Measurements from ENCODE around the gene TENM4. TPM values are rescaled to one million over a fixed set of nuclear protein-coding genes. Genes with fewer than 3 reads are reported as not detected.

Gene TENM4
- total RNA-seq, 1 donor from 2014 or later: 0.63 TPM

DNA sequence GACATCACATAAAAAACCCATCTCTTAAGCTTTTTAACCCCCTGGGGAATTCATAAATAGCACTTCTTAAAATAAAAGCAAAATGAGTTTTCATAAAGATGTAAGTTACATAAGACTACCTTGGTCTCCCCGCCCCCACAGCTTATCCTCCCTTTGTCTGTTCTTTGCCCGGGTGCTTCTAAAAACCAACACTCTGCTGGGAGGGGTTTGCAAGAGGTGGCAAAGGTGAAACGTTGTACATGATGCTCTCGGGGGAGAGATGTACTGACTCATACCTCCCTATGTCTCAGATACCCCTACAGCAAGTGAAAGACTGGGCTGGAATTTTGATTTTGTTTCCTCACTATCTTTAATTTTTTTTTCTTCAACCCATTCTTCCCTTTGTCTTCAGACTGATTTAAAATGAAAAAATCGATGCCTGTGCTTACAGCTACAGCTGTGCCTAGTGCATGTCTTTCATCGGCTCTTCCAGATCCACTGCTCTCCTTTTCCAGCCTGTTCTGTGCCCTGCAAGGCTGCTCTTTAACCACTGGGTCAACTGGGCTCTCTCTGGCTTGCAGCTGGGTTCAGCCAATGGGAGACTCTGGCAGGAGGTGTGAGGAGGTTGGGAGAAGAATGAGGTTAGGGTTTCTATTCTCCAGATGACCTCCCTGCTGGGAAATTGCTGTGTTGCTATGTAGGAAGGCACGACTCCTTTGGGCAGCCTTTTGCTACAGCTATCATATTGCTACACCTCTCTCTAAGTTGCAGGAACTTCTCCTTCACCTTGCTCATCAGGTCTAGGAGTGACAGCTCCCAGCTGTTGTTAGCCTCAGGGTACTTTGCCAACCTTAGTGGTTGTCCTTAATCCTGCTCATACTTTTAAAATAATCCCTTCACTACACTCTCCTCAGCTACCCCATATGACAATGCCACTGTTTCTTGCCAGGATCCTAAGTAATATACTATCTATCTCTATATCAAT, 266.5 kb downstream of the TENM4 start:
- Histone ChIP-seq H3K27me3 (ENCODE audit: low read depth) (no peaks in the 10 kb centered on the region), H3K4me3 (no peak overlapping the region), H3K9me3 (replicated peaks) (no peaks in the 10 kb centered on the region), H3K4me1 (peaks cover 16% of the 10 kb centered on the region), H3K36me3 (no peaks in the 10 kb centered on the region), H3K27ac (replicated peaks) (peak overlapping the region; percentile 47)
- intact Hi-C loops (cut with micrococcal nuclease): no loop called here
- TF ChIP-seq, protein P1, sequence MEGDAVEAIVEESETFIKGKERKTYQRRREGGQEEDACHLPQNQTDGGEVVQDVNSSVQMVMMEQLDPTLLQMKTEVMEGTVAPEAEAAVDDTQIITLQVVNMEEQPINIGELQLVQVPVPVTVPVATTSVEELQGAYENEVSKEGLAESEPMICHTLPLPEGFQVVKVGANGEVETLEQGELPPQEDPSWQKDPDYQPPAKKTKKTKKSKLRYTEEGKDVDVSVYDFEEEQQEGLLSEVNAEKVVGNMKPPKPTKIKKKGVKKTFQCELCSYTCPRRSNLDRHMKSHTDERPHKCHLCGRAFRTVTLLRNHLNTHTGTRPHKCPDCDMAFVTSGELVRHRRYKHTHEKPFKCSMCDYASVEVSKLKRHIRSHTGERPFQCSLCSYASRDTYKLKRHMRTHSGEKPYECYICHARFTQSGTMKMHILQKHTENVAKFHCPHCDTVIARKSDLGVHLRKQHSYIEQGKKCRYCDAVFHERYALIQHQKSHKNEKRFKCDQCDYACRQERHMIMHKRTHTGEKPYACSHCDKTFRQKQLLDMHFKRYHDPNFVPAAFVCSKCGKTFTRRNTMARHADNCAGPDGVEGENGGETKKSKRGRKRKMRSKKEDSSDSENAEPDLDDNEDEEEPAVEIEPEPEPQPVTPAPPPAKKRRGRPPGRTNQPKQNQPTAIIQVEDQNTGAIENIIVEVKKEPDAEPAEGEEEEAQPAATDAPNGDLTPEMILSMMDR (IDR thresholded peaks at IDR 0.05; ENCODE audit: borderline replicate concordance): no peak
- no peak for DNase-seq

DNA sequence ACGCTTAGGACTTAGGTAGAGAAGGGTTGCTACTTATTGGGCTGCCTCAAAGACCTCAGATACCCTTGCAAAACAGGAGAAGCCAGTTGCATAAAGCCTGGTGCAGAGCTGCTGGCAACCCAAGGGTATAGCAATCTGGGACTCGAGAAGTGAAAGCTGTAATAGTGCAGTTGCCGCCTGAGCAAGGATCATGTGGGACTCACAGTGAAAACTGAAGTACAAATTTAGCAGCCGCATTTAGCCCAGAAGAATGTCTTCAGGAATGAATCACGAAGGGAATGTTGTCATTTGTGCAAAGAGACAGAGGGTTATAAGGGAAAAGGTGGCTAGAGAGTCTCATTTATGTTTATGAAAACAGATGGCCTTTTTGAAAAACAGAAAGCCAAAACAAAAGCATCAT, 267.2 kb downstream of the TENM4 start:
- Histone ChIP-seq H3K9me3 (replicated peaks) (no peaks in the 10 kb centered on the region), H3K4me1 (peaks cover 16% of the 10 kb centered on the region), H3K36me3 (no peaks in the 10 kb centered on the region), H3K4me3 (no peak overlapping the region), H3K27ac (replicated peaks) (peak overlapping the region; percentile 47), H3K27me3 (ENCODE audit: low read depth) (no peaks in the 10 kb centered on the region)
- TF ChIP-seq, protein P1 (IDR thresholded peaks at IDR 0.05; ENCODE audit: borderline replicate concordance): no peak
- intact Hi-C loops (cut with micrococcal nuclease): no loop called here
- no peak for DNase-seq

DNA sequence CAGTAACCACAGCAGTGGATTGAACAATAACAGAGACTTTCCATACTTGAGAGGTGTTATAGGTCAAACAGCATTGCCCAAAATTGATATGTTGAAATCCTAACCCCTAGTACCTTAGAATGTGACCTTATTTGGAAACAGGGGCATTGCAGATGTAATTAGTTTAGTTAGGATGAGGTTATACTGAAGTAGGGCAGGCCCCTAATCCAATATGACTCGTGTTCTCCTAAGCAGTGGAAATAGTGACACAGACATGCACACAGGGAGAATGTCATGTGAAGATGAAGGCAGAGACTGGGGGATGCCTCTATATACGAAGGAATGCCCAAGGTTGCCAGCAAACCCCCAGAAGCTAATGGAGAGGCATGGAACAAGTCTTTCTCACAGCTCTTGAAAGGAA, 270.5 kb downstream of the TENM4 start:
- TF ChIP-seq, protein P1 (IDR thresholded peaks at IDR 0.05; ENCODE audit: borderline replicate concordance): no peak
- Histone ChIP-seq H3K9me3 (replicated peaks) (no peaks in the 10 kb centered on the region), H3K27me3 (ENCODE audit: low read depth) (peaks cover 5% of the 10 kb centered on the region), H3K4me3 (no peak overlapping the region), H3K36me3 (no peaks in the 10 kb centered on the region), H3K4me1 (peaks cover 16% of the 10 kb centered on the region), H3K27ac (replicated peaks) (no peak overlapping the region)
- DNase-seq: no peak
- intact Hi-C loops (cut with micrococcal nuclease): no loop called here

DNA sequence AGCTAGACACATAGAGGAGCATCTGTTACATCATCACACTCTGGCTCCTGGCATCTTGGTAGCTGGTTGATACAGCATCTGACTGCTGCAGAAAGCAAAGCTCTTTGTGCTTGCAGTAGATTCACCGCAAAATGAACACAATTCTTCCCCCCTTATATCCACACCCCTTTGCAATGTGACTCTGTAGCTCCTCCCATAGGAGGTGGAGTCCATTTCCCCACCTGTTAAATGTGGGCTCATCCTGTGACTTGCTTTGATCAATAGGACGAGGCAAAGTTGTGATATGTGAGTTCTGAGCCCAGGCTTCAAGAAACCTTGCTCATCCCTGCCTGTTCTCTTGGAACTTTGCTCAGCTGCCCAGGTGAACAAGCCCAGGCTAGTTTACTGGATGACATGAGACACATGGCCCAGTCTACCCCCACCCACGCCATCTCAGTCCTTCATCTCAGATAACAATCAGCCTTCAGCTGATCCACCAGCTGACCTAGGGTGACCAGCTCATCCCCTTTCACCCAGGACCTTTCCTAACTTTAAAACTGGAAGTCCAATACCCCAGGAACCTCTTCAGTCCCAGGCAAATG, 272.2 kb downstream of the TENM4 start:
- Histone ChIP-seq H3K4me3 (no peak overlapping the region), H3K9me3 (replicated peaks) (no peaks in the 10 kb centered on the region), H3K4me1 (peaks cover 8% of the 10 kb centered on the region), H3K36me3 (no peaks in the 10 kb centered on the region), H3K27me3 (ENCODE audit: low read depth) (peaks cover 5% of the 10 kb centered on the region), H3K27ac (replicated peaks) (no peak overlapping the region)
- no peak for DNase-seq
- intact Hi-C loops (cut with micrococcal nuclease): no loop called here
- TF ChIP-seq, protein P1 (IDR thresholded peaks at IDR 0.05; ENCODE audit: borderline replicate concordance): no peak

DNA sequence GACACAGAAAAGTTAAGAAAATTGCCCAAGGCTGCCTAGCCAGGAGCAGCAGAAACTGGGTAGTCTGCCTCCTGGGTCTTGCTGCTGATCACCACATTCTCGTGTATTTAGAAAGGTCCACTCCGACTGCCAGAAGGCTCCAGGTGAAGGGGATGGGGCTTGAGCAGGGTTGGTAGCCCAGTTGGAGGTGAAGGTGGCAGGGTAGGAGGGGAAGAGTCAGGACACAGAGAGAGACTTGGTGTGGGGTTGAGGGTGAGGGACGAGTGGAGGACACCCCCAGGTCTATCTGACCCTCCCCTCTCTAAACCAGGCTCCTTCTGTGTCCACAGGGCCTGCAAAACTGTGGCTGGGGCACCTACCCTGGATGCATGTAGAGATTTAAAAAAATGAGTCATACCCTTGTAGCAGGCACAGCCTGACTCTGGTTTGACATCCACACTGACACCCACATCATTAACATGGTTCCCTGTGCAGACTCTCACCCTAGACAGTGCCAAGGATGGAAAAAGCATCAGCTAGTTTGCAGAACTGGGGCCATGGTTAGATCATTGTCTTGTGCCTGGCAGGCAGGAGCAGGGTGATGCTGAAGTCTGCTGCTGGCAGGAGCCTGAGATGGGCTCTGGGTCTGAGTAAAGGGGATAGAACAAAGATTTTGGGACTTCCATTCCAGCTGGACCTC, 273.2 kb downstream of the TENM4 start:
- no peaks in the 10 kb centered on the region for H3K4me1 ChIP-seq
- H3K27ac ChIP-seq (replicated peaks): no peak overlapping the region
- no peak overlapping the region for H3K4me3 ChIP-seq
- no peaks in the 10 kb centered on the region for H3K9me3 ChIP-seq (replicated peaks)
- no peaks in the 10 kb centered on the region for H3K36me3 ChIP-seq
- TF ChIP-seq, protein P1 (IDR thresholded peaks at IDR 0.05; ENCODE audit: borderline replicate concordance): no peak
- peaks cover 5% of the 10 kb centered on the region for H3K27me3 ChIP-seq (ENCODE audit: low read depth)
- intact Hi-C loops (cut with micrococcal nuclease): no loop called here
- DNase-seq: no peak
